Right atrium auricular region (tissue), 2 donors: ENCODE results near the gene ZDHHC1. TPM values are rescaled to one million over a fixed set of nuclear protein-coding genes. Genes with fewer than 3 reads are reported as not detected.

Source experiments
- DNase-seq: peaks from one replicate; pipeline ENCODE4 v3.0.0-alpha.2; 2019; ENCODE audit warnings: low spot score
- H3K27ac ChIP-seq, 2 donors: fragments of 200-600 bp; sonication (generic); 1 replicate in 1 of 2; 2 replicates in 1 of 2; pipeline ENCODE4 v1.5.1; 2016 to 2019
- H3K27me3 ChIP-seq, 2 donors: fragments of 200-600 bp; sonication (generic); one replicate each; pipeline versions ENCODE4 v1.5.1 to v1.6.0; 2017 to 2019
- H3K36me3 ChIP-seq: fragments of 200-600 bp; sonication (generic); one replicate; pipeline ENCODE4 v1.5.1; 2016
- H3K4me1 ChIP-seq, 2 donors: fragments of 200-600 bp; sonication (generic); one replicate each; pipeline versions ENCODE4 v1.5.1 to v1.6.0; 2017 to 2019
- H3K4me3 ChIP-seq, 2 donors: fragments of 200-600 bp; sonication (generic); 1 replicate in 1 of 2; 2 replicates in 1 of 2; pipeline ENCODE4 v1.5.1; 2017 to 2019; ENCODE audit warnings: mild to moderate bottlenecking in 1 of 2, moderate library complexity in 1 of 2
- H3K9me3 ChIP-seq, 2 donors: fragments of 200-600 bp; sonication (generic); one replicate each; pipeline ENCODE4 v1.5.1; 2019
- total RNA-seq, 2 donors: library from RNA; depleted of rRNA; stranded (reverse); fragments of >200 nt; gene quantifications; one replicate each; pipeline ENCODE4 v1.1.0, GENCODE V29; 2016
- TF ChIP-seq, protein P1 (sequence below), 2 donors: fragments of 200-600 bp; sonication (generic); IDR thresholded peaks; one replicate each; pipeline ENCODE4 v1.5.1; 2019; ENCODE audit warnings: antibody characterized with exemption in 2 of 2

The ZDHHC1 gene
- total RNA-seq, 2 donors from 2014 or later = 8.9 to 11.8 TPM

DNA sequence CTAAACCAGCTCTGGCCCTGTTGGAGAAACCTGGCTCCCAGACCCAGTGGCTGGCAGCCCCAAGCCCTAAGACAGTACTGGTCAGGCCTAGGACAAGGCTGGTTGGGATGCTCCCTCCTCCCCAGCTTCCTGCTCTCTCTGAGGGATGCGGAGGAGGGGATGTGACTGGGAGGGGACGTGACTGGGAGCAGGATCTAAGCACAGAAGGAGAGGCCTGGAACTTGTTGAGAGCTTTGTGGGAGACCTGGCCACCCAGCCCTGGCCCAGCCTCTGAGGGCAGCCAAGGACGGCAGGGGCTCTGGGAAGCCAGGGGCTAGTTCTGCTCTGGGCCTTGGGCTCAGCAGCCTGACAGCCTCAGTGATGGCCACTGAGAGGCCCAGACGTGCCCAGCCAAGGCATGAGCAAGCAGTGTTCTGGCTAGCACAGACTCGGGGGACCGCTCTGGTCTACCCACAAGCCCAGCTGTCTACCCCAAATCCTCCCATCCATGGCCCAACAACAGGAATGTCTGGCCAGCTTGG lies 41.9 kb upstream of the ZDHHC1 start:
- Histone ChIP-seq H3K9me3 (no peaks in the 10 kb centered on the region), H3K4me3 (no peak overlapping the region), H3K36me3 (peaks cover 9% of the 10 kb centered on the region), H3K4me1 (peaks cover 0 to 71% of the 10 kb centered on the region in 2 donors), H3K27me3 (no peaks in the 10 kb centered on the region), H3K27ac (peak overlapping the region; percentile 31 to 64)
- TF ChIP-seq, protein P1, sequence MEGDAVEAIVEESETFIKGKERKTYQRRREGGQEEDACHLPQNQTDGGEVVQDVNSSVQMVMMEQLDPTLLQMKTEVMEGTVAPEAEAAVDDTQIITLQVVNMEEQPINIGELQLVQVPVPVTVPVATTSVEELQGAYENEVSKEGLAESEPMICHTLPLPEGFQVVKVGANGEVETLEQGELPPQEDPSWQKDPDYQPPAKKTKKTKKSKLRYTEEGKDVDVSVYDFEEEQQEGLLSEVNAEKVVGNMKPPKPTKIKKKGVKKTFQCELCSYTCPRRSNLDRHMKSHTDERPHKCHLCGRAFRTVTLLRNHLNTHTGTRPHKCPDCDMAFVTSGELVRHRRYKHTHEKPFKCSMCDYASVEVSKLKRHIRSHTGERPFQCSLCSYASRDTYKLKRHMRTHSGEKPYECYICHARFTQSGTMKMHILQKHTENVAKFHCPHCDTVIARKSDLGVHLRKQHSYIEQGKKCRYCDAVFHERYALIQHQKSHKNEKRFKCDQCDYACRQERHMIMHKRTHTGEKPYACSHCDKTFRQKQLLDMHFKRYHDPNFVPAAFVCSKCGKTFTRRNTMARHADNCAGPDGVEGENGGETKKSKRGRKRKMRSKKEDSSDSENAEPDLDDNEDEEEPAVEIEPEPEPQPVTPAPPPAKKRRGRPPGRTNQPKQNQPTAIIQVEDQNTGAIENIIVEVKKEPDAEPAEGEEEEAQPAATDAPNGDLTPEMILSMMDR (IDR thresholded peaks at IDR 0.05) = no peak
- no peak for DNase-seq

DNA sequence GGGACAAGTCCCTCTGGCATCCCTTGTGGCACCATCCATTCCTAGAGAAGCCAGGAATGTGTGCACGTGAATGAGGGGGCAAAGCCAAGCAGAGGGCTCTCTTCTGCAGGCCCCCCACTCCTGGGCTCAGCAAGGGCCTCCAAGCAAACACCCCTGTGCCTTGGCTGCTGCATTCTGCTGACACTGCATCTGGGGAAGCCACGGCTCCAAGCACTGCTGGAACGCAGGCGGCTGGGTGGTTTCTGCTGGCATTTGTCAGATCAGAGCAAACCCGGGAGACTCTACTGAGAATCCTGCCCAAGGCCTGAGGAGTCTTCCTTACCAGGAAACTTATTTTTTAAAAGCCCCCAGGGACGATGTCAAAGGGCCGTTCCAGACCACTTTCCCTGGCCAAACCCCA lies 41.3 kb upstream of the ZDHHC1 start:
- H3K4me1 ChIP-seq = peaks cover 0 to 66% of the 10 kb centered on the region in 2 donors
- DNase-seq = no peak
- no peaks in the 10 kb centered on the region for H3K9me3 ChIP-seq
- H3K27ac ChIP-seq = peak overlapping the region; percentile 31 to 64
- H3K4me3 ChIP-seq = no peak overlapping the region
- no peaks in the 10 kb centered on the region for H3K27me3 ChIP-seq
- TF ChIP-seq, protein P1 (IDR thresholded peaks at IDR 0.05) = no peak
- H3K36me3 ChIP-seq = peaks cover 15% of the 10 kb centered on the region

DNA sequence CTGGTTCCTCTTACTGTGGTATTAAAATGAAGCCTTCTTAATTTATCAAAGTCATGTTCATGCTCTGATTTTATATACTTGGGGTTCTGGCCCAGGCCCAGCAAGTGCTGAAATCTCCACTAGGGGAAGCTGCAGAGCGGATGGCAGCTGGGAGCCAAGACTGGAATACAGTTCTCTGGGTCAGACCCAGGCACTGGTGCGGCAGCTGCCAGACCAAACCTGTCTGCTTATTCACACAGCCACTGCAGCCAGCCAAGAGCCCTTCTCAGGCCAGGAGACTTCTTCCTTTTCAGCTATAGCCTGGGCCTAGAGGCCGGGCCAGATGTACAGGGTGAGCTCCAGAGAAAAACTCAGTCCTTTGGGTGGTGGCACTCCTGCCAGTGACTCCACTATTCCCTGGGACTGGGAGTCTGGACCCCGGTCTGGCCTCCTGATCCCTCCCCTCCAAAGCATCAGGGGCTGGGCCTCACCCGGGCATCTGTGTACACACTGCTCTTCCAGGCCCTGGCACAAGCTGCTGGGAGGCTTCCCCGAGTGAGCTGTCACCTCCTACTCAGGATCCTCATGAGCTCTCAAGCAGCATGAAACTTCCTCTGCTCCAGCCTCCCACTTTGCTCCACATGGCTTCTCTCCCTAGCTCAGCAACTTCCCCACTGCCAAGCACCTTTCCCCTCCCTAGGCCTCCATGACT lies 40.3 kb upstream of the ZDHHC1 start:
- peak overlapping the region; percentile 1 to 14 for H3K27ac ChIP-seq
- peaks cover 0 to 65% of the 10 kb centered on the region in 2 donors for H3K4me1 ChIP-seq
- H3K4me3 ChIP-seq = no peak overlapping the region
- DNase-seq = peak; percentile 79
- no peaks in the 10 kb centered on the region for H3K27me3 ChIP-seq
- H3K36me3 ChIP-seq = peaks cover 17% of the 10 kb centered on the region
- no peaks in the 10 kb centered on the region for H3K9me3 ChIP-seq
- TF ChIP-seq, protein P1 (IDR thresholded peaks at IDR 0.05) = peak; percentile 20 to 56

DNA sequence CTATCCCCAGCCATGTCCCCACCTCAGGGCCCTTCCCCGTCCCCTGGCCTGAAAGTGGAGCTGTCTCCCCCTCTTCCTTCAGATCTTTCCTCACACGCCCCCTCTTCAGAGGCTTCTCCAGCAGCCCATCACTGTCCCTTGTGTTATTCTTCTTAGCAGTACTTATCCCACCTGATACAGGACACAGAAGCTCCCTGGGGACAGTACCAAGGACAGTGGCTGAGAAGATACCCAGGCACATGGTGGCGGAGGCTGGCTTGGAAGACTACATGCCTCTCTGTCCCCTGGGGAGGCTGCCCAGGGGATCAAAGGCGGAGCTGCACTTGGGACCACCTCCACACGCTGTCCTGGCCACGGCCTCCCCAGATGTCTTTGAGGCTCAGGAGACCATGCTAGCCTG lies 38.6 kb upstream of the ZDHHC1 start:
- Histone ChIP-seq H3K27me3 (no peaks in the 10 kb centered on the region), H3K36me3 (peaks cover 21% of the 10 kb centered on the region), H3K27ac (no peak overlapping the region), H3K9me3 (no peaks in the 10 kb centered on the region), H3K4me3 (no peak overlapping the region), H3K4me1 (peaks cover 0 to 65% of the 10 kb centered on the region in 2 donors)
- TF ChIP-seq, protein P1 (IDR thresholded peaks at IDR 0.05) = no peak
- no peak for DNase-seq

DNA sequence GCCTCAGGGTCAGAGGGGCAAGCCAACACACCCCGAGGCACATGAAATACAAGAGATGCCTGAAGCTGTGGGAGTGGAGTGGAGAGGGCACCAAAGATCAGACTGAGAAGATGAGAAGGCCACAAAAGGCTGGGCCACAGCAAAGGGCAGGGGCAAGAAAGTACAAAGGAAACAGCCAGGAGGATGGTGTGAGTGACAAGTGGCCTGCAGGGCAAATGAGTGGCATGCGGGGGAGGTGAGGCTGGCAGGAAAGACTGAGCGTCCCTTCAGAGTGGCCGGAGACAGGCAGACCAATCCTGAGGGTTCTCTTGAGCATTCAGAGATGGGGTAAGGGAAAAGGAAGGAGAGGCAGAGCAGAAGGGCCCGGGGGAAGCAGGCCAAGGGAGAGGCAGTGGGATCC lies 37.8 kb upstream of the ZDHHC1 start:
- Histone ChIP-seq H3K9me3 (no peaks in the 10 kb centered on the region), H3K4me1 (peaks cover 0 to 65% of the 10 kb centered on the region in 2 donors), H3K4me3 (no peak overlapping the region), H3K27ac (no peak overlapping the region), H3K27me3 (no peaks in the 10 kb centered on the region), H3K36me3 (peaks cover 21% of the 10 kb centered on the region)
- TF ChIP-seq, protein P1 (IDR thresholded peaks at IDR 0.05) = no peak
- DNase-seq = no peak
